Thymus (tissue), 11 donors: ENCODE data around the gene CAPN15. TPM values are rescaled to one million over a fixed set of nuclear protein-coding genes. Genes with fewer than 3 reads are reported as not detected.
"Not testable (repeated sequence)": the region's sequence is repeated elsewhere in the genome, so short reads cannot be mapped to it uniquely, and the experiment has no call there.

Source experiments
- DNase-seq, 9 donors: peaks; one replicate each; pipeline ENCODE4 v3.0.0-alpha.2; 2013; ENCODE audit warnings: low spot score in 9 of 9, low read depth in 6 of 9, missing footprints in 1 of 9
- H3K27ac ChIP-seq, 2 donors: one replicate each; pipeline ENCODE4 v1.5.1; 2013; ENCODE audit warnings: control low read depth in 1 of 2, low read depth in 1 of 2, low read length in 1 of 2, mild to moderate bottlenecking in 1 of 2, moderate library complexity in 1 of 2
- H3K27me3 ChIP-seq, 2 donors: one replicate each; pipeline ENCODE4 v1.5.1; 2013; ENCODE audit warnings: low read length in 1 of 2; ENCODE audit not compliant: control insufficient read depth in 2 of 2, insufficient read depth in 1 of 2
- H3K36me3 ChIP-seq, 2 donors: one replicate each; pipeline ENCODE4 v1.5.1; 2013; ENCODE audit warnings: low read length in 1 of 2, mild to moderate bottlenecking in 1 of 2, moderate library complexity in 1 of 2; ENCODE audit not compliant: control insufficient read depth in 2 of 2, insufficient read depth in 2 of 2
- H3K4me1 ChIP-seq, 2 donors: one replicate each; pipeline ENCODE4 v1.5.1; 2013; ENCODE audit warnings: low read length in 2 of 2; ENCODE audit not compliant: control insufficient read depth in 2 of 2, insufficient read depth in 2 of 2
- H3K4me3 ChIP-seq, 2 donors: one replicate each; pipeline ENCODE4 v1.5.1; 2013; ENCODE audit warnings: low read length in 2 of 2, control low read depth in 1 of 2, mild to moderate bottlenecking in 1 of 2
- H3K9me3 ChIP-seq, 2 donors: one replicate each; pipeline ENCODE4 v1.5.1; 2013; ENCODE audit warnings: low read length in 1 of 2, mild to moderate bottlenecking in 1 of 2; ENCODE audit not compliant: control insufficient read depth in 2 of 2, insufficient read depth in 1 of 2
- WGBS: extraction: QIAGEN DNeasy Blood & Tissue Kit; methylation state at CpG from one replicate; pipeline ENCODE4 v1.1.7; 2013; 5-methylcytosine and 5-hydroxymethylcytosine counted together
- polyA plus RNA-seq: library from polyadenylated mRNA; stranded (reverse); fragments of 200-250 nt; gene quantifications from one replicate; pipeline ENCODE4 v1.2.3, GENCODE V29; 2013
- total RNA-seq: library from RNA; stranded (reverse); fragments of 120-200 nt; gene quantifications from one replicate; pipeline ENCODE4 v1.2.4, GENCODE V29; 2013
- donor health status: healthy.

The CAPN15 gene
- total and polyA plus RNA-seq, 2 donors, result 16.8 to 40.4 TPM

DNA sequence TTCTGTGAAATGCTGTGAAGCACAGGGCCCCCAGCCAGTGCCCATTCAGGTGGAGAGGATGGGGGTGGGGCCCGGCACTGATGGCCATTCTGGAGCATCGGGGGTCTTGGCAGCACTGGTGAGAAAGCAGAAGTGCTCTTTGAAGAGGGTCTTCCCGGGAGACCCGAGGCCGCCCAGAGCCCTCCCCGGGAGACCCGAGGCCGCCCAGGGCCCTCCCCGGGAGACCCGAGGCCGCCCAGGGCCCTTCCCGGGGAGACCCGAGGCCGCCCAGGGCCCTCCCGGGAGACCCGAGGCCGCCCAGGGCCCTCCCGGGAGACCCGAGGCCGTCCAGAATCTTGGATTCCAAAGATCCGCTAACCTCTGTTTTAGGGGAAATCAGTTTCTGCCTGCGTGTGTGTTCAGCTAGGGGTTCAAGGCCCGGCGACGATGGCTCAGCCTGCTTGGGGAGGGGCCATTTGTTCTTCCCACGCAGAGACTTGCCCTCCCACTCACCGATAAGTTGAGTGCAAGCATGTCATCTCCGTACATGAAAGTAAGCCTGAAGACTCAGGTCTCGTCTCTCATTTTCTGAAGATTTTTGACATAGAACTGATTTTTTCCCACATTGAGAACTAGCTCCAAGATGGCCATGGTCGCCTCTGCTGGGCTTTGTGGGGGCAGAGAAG, 35.2 kb upstream of the CAPN15 start:
- H3K27ac ChIP-seq, result no peak overlapping the region
- H3K36me3 ChIP-seq, result peaks cover 15 to 17% of the 10 kb centered on the region in 2 donors
- DNase-seq, result no peak
- no peak overlapping the region for H3K4me3 ChIP-seq
- no peaks in the 10 kb centered on the region for H3K27me3 ChIP-seq
- H3K9me3 ChIP-seq, result no peaks in the 10 kb centered on the region
- H3K4me1 ChIP-seq, result peaks cover 0 to 3% of the 10 kb centered on the region in 2 donors
- 95% methylated on average over 30 of the region's 30 CpGs for WGBS

DNA sequence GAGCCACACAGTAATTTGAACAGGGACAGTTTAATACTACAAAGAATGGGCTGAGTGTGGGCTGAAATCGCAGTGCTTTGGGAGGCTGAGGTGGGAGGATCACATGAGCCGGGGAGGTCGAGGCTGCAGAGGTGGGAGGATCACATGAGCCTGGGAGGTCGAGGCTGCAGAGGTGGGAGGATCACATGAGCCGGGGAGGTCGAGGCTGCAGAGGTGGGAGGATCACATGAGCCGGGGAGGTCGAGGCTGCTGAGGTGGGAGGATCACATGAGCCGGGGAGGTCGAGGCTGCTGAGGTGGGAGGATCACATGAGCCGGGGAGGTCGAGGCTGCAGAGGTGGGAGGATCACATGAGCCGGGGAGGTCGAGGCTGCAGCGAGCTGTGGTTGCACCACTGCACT, 32.8 kb upstream of the CAPN15 start:
- H3K36me3 ChIP-seq, result peaks cover 7 to 12% of the 10 kb centered on the region in 2 donors
- WGBS, result 93% methylated on average over 15 of the region's 15 CpGs
- H3K27me3 ChIP-seq, H3K27ac ChIP-seq, H3K9me3 ChIP-seq, H3K4me3 ChIP-seq, DNase-seq, H3K4me1 ChIP-seq: not testable (repeated sequence)

DNA sequence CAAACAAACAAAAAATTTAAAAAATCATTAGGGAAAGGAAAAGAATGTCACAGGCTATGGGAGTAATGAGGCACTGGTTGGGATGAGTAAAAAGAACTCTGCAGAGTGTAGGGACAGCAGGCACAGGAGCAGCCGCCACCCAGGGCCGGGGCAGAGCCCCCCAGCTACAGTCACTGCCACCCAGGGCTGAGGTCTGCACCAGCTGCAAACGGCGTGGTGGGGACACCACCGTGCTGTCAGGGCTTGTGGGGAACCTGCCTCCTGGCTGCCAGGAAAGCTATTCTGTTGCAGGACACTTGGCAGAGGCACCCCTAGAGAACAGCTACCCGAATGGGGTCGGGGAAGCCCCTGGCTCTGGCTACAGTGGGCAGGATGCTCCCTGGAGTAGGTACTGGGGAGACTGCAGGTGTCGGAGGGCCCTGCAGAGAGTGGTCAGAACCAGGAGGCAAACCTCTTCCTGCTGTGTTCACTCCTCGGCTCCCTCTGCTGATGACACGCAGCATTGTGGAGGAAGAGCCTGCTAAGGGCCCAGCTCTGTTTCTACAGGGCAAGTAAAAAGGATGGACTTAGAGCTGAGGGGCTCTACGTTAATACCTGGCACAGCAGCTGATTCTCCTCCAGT, 32.3 kb upstream of the CAPN15 start:
- Histone ChIP-seq H3K9me3 (no peaks in the 10 kb centered on the region), H3K27ac (no peak overlapping the region), H3K27me3 (no peaks in the 10 kb centered on the region), H3K36me3 (peaks cover 7 to 8% of the 10 kb centered on the region in 2 donors), H3K4me1 (peaks cover 0 to 3% of the 10 kb centered on the region in 2 donors), H3K4me3 (no peak overlapping the region)
- 71% methylated on average over 11 of the region's 11 CpGs for WGBS
- DNase-seq, result peak in 4 of 9 donors; percentile 1 to 51 (median 21)

DNA sequence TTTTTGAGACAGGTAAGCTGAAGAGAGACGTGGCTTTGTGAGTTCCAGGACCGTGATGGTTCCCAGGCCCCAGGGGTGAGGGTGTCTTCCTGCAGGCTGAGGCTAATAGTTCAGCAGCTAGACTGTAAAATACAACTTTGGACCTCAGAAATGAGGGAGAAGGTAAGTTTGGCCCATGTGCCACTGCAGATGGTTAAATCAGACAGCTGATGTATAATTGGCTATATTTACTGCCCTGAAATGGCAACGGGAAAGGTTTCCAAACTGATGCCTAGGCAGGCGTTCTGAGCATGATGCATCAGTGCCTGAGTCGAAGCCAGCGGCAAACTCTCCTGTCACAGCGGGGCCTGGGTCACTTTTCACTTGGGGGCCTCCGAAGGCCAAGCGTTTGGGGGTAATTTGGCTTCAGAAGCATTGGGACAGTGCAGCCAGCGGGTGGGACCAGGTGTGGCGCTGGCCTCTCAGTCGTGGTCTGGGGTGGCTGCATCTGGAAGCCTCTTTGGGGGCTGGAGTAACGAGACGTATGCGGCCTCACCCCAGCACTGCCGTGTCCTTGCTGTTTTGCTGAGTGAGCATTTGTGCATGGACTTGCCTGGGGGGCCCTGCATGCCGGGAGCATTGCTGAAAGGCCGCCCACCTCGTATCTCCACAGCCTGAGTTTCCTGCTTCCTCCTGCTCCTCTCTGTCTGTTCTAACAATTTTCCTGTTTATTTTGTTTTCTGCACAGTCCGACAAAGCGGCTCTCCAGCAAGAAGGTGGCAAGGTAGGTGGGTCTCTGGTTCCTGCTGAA, 31.2 kb upstream of the CAPN15 start:
- no peak overlapping the region for H3K27ac ChIP-seq
- peaks cover 5 to 8% of the 10 kb centered on the region in 2 donors for H3K36me3 ChIP-seq
- H3K27me3 ChIP-seq, result no peaks in the 10 kb centered on the region
- WGBS, result 93% methylated on average over 21 of the region's 21 CpGs
- no peak for DNase-seq
- no peaks in the 10 kb centered on the region for H3K9me3 ChIP-seq
- H3K4me1 ChIP-seq, result peaks cover 0 to 3% of the 10 kb centered on the region in 2 donors
- no peak overlapping the region for H3K4me3 ChIP-seq

DNA sequence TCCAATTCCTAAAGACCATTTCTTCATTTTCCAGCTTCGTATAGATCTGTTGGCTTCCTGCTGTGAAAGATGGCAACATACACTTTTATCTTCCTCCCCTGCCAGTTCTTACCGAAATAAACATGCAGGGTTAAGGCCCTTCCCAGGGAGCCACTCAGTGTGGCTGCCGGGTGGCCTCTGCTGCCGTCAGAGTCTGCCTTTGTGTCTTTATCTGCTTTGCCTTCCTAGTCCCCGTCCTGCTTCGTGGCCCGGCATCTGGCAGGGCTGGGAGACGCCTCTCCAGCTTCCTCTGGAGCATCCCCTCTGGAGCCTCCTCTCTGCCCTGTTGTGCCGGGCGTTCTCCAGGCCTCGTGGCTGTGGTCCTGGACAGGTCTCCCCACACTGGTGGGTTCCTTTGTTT, 30.3 kb upstream of the CAPN15 start:
- Histone ChIP-seq H3K27me3 (no peaks in the 10 kb centered on the region), H3K36me3 (peaks cover 0 to 8% of the 10 kb centered on the region in 2 donors), H3K27ac (no peak overlapping the region), H3K4me3 (no peak overlapping the region), H3K4me1 (peaks cover 0 to 3% of the 10 kb centered on the region in 2 donors), H3K9me3 (no peaks in the 10 kb centered on the region)
- no peak for DNase-seq
- over 99% methylated on average over 11 of the region's 11 CpGs for WGBS

DNA sequence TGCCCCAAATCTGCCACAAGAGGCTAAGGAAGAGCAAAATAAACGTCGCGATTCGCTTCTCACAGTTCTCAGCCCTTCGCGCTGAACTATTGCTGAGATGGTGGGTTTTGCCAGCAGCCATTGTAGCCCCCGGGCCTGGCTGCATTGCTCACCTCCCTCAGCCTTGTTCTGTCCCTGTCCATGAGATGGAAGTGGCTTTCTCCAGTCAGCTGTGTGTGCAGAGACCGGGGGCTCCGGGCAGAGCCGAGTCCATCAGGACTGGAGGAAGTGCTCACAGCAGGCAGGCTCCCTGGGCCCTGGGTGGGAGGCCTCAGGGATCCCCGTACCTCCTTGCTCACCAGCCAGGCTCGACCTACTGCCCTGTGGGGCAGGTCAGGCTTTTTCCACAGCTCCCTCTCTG, 27.6 kb upstream of the CAPN15 start:
- H3K9me3 ChIP-seq, result no peaks in the 10 kb centered on the region
- H3K4me3 ChIP-seq, result no peak overlapping the region
- 97% methylated on average over 12 of the region's 12 CpGs for WGBS
- H3K27ac ChIP-seq, result no peak overlapping the region
- H3K27me3 ChIP-seq, result no peaks in the 10 kb centered on the region
- H3K4me1 ChIP-seq, result peaks cover 0 to 3% of the 10 kb centered on the region in 2 donors
- no peak for DNase-seq
- H3K36me3 ChIP-seq, result peaks cover 0 to 8% of the 10 kb centered on the region in 2 donors

DNA sequence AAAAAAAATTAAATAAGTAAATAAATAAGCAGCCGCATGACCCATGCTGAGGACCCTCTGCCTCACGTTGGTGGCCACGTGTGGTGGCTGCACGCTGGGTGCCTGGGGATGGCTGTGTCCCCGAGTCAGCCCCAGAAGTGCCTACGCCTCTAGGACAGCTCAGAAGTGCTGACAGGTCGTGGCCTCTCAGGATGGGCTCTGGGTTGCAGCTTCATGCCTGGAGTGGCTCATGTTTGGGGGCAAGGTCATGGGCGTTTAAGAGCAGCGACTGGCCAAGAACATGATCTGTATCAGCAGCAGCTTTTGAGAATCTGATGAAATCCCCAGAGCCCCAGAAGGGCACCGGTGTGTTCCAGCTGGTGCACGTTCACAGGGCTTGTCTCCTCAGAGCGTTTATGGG, 26.8 kb upstream of the CAPN15 start:
- Histone ChIP-seq H3K4me1 (no peaks in the 10 kb centered on the region), H3K36me3 (peaks cover 0 to 11% of the 10 kb centered on the region in 2 donors), H3K27ac (no peak overlapping the region), H3K27me3 (no peaks in the 10 kb centered on the region), H3K9me3 (no peaks in the 10 kb centered on the region), H3K4me3 (no peak overlapping the region)
- 97% methylated on average over 12 of the region's 12 CpGs for WGBS
- no peak for DNase-seq

DNA sequence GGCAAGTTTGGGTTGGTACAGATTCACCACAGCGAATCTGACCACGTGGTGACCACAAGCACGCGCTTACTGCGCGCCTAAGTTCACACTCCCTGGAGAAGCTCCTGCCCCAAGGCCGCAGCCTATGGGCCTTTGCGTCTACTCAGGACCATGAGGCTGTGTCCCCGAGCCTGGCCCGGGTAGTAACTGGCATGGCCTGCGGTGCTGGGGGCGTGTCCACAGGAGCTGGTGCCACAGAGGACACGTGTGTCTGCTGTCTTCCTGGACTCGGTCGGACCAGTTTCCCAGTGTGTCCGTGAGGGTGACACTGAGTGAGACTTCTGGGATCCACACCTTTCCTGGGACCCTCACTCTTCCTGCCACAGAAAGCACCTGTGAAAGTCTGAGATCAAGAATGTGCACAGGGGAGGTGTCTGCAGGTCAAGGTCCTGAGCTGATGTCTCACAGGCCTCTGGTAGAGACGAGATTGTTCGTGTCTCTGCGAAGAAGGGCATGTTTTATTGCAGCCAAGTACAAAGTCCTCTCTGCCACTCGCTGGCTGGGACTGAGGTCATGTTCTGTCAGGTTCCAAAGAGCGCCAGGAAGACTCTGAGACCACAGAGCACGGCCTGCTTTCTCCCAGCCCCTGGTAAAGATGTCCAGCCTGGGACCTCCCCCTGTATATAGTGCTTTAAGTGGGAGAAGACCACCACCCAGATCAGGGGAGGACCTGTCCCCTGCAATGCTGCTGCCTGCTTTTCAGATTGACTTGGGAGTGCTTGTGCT, 25.2 kb upstream of the CAPN15 start:
- 96% methylated on average over 22 of the region's 22 CpGs for WGBS
- no peak overlapping the region for H3K27ac ChIP-seq
- no peaks in the 10 kb centered on the region for H3K27me3 ChIP-seq
- peaks cover 0 to 14% of the 10 kb centered on the region in 2 donors for H3K36me3 ChIP-seq
- H3K4me3 ChIP-seq, result no peak overlapping the region
- DNase-seq, result no peak
- H3K4me1 ChIP-seq, result no peaks in the 10 kb centered on the region
- H3K9me3 ChIP-seq, result no peaks in the 10 kb centered on the region
